HG02973 (cell line): ENCODE results near the gene PRH1.

Experiments used
- ATAC-seq: cut with Tn5 transposase; IDR thresholded peaks from one replicate; pipeline ENCODE4 v1.9.1; 2021; ENCODE audit warnings: moderate library complexity; ENCODE audit not compliant: unreplicated experiment

Gene PRH1

DNA sequence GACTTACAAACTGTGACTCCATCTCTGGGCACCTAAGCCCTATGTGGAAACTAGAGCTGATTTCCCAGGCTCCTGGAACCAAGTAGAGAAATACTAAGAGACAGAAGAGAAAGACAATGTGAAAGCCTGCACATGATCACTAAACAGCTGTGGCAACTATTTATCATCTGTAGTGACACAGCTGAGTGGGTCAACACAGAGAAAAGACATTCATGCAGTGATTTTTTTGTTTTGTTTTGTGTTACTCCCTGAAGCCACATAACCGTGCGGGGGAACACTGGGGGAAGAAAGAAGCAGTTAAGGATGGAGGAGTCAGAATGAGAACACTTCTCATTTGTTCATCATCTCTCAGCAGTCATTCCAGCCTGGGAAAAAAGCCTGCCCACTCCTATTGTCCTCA is 36.3 kb downstream of the PRH1 start:
- ATAC-seq = no peak

DNA sequence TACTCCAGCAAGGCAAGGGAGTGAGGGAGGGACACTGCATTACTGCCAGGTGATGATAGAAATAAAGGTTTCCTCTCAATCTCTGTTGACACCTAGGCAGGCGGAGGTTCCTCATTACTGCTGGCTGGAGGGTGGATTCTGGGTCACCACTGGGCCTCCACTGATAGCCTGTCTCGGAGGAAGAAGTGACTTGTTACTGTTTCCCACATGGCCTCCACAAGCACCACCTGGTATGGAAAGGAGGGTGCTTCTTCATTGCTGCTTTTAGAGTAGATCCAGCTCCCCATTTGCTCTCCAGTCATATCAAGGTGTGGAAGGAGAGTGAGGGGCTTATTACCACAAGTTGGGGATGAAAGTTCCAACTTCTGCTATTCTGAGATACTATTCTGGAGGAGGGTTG is 41.2 kb downstream of the PRH1 start:
- ATAC-seq = no peak

DNA sequence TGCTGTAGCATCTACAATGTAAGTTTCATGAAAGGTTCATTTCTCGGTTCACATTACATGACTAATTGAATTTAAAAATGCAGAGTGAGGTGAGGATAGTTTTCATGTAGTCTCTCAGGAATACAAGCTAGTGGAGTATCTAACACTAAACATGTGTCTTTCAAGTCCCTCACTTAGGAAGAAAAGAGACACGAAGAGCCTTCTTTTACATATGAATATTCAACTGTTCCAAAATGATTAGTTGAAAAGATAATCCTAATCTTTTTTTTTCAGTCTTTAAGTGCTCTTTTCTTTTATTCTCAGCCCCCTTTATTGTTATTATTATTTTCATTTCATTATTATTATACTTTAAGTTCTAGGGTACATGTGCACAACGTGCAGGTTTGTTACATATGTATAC is 45.6 kb downstream of the PRH1 start:
- no peak for ATAC-seq
